NCI-H2029 treated with DMSO at 0.1 percent for 48 hours (cell line): Measurements from ENCODE around the gene FLNA.
"Not testable (repeated sequence)": the region's sequence is repeated elsewhere in the genome, so short reads cannot be mapped to it uniquely, and the experiment has no call there.

Experiments used
- DNase-seq: peaks from one replicate; lab custom pipeline; 2025; lab: John Stamatoyannopoulos, UW

Gene FLNA

GRCh38 chrX:154308108-154308946, 66.1 kb downstream of the FLNA start:
- DNase-seq, result no peak

GRCh38 chrX:154307202-154307601, 67.2 kb downstream of the FLNA start:
- DNase-seq, result no peak

GRCh38 chrX:154305541-154306205, 68.8 kb downstream of the FLNA start:
- DNase-seq, result no peak

GRCh38 chrX:154304846-154305245, 69.6 kb downstream of the FLNA start:
- no peak for DNase-seq

GRCh38 chrX:154303476-154303875, 71.0 kb downstream of the FLNA start:
- DNase-seq, result no peak

- not testable (repeated sequence) for DNase-seq
These were observed 71.4 kb downstream of the FLNA start for GRCh38 chrX:154302998-154303397.

- DNase-seq, result no peak
These were observed 73.6 kb downstream of the FLNA start for GRCh38 chrX:154300816-154301215.
